Endothelial cell of umbilical vein (primary cell): Measurements from ENCODE around the gene EFCC1.

Experiments used
- POLR2A ChIP-seq: IDR thresholded peaks from 2 replicates; pipeline ENCODE4 v1.6.1; 2012; ENCODE audit warnings: low read depth, mild to moderate bottlenecking, control low read depth, low read length
- TF ChIP-seq, protein P1 (sequence below), 2 donors: IDR thresholded peaks; 1 replicate in 1 of 2; 2 replicates in 1 of 2; pipeline ENCODE4 v1.5.1; 2011; ENCODE audit warnings: low read length in 2 of 2, mild to moderate bottlenecking in 2 of 2, moderate library complexity in 2 of 2, control low read depth in 1 of 2, inconsistent platforms in 1 of 2, low read depth in 1 of 2; ENCODE audit not compliant: insufficient read depth in 1 of 2; ENCODE audit errors: extremely low read depth in 1 of 2

DNA sequence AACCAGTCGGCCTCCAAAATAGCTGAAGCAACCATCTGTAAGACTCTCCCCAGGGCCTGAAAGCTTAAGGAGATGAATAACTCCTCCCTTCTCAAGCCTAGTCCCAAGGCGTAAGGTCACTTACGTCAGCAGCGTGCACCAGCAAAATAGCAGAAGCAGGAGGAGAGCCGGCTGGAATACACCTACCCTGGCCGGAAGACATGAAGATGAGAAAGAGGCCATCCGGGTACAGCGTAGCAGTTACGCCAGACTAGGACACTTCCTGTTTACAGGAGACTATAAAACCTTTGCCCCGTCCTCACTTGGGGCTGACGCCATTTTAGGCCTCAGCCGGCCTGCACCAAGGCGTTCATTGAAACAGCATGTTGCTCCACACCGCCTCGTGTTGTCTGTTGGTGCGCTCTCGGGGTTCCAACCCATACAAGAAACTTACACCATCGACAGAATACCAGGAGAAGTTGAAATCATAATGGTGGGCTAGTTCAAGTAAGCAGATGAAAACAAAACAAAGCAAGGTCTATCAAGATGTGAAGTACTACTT, 9.7 kb upstream of the EFCC1 start:
- TF ChIP-seq POLR2A, result no peak
- TF ChIP-seq, protein P1, sequence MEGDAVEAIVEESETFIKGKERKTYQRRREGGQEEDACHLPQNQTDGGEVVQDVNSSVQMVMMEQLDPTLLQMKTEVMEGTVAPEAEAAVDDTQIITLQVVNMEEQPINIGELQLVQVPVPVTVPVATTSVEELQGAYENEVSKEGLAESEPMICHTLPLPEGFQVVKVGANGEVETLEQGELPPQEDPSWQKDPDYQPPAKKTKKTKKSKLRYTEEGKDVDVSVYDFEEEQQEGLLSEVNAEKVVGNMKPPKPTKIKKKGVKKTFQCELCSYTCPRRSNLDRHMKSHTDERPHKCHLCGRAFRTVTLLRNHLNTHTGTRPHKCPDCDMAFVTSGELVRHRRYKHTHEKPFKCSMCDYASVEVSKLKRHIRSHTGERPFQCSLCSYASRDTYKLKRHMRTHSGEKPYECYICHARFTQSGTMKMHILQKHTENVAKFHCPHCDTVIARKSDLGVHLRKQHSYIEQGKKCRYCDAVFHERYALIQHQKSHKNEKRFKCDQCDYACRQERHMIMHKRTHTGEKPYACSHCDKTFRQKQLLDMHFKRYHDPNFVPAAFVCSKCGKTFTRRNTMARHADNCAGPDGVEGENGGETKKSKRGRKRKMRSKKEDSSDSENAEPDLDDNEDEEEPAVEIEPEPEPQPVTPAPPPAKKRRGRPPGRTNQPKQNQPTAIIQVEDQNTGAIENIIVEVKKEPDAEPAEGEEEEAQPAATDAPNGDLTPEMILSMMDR (IDR thresholded peaks at IDR 0.05; ENCODE audit: extremely low read depth in 1 of 2, insufficient read depth in 1 of 2, low read depth in 1 of 2, low read length in 2 of 2), result no peak
